ENCODE data around the gene PPP2R3A.

The PPP2R3A gene

DNA sequence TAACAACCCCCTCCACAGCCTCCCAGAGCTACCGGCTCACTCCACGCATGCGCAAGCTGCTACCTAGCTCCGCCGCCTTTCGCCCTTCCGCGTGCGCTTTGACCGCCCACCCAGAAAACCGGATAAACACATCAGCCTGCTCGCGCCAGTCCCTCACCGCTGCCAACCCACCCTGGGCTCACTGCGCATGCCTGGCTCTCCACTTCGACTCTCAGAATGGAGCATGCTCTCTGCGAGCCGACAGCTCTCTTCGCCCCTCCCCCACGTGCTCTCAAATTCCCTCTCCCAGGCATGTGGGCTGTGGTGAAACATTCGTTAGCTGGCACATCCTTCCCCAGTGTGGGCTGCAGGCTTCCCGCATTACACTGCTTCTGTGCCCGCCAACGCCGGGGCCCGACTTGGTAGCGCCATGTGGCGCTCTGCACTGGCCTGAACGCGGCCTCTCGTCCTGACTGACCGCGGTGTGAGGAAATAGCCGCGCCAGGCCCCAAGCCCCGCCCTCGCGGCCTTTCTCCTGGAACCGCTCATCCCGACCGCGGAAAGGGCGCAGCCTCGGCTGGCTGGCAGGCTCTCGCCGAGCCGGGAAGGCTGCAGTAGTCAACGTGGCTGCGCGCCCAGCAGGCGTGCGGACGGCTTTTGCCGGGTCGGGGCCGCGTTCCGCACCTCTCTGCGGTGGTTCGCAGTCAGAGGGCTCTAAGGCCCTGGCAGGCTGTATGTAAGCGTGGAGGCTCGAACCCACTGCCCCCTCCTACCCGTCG, 231.1 kb downstream of the PPP2R3A start:
- DNase-seq: peak; percentile 97

DNA sequence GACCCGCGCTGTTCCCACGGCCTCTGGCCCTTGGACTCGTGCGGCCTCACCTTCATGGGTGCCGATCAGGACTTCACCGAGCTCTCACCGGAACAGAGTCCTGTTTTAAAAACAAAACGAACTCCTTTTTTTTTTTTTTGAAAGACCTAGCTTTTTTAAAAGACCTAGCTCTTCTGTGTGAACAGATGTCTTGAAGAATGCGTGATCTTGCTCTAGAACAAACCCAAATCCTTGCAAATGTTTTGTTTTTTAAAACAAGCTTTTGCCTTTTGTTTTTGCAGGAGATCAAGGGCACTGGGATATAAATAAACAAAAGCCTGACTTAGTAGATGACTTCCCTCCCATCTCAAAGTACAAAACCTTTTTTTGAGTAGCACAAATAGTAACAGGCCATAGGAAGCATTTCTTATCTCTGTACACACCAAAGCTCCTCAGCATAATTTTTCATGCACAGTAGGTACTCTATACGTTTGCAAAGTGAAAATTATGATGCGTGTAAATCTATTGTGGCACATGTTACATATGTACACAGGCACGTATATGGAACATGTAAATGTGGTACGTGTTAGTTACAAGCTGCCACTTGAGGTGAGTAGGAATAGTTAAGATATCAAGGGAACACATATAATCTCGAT, 231.7 kb downstream of the PPP2R3A start:
- DNase-seq: no peak
